ENCODE data around the gene KLK13.

KLK13 gene

GRCh38 chr19:51091895-51092873 lies 27.3 kb upstream of the KLK13 start:
- no peak for DNase-seq (ENCODE audit: low spot score)

DNA sequence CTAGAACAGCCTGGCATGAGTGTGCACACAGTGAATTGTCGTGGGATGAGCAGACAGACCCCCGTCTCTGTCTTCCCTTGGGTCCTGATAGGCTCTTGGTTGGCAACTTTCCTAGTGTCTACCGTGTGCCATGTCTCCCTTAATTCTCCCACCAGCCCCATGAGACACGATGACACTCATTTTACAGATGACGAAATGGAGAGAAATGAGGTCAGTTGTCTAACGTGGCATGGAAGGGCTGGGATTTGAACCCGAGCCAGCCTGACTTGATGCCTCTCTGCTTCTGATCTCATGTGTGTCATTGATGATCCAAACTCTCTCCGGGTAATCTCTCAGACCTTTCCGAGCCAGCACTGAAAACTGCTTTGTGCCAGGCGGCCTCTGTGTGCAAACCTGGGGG lies 26.2 kb upstream of the KLK13 start:
- peak; percentile 21 for DNase-seq (ENCODE audit: low spot score)

- no peak for DNase-seq (ENCODE audit: low spot score)
These were observed 25.6 kb upstream of the KLK13 start for GRCh38 chr19:51090471-51090870.

GRCh38 chr19:51089786-51090185 lies 24.9 kb upstream of the KLK13 start:
- no peak for DNase-seq (ENCODE audit: low spot score)

GRCh38 chr19:51086153-51086850 lies 21.4 kb upstream of the KLK13 start:
- no peak for DNase-seq (ENCODE audit: low spot score)

GRCh38 chr19:51084505-51084904 lies 19.6 kb upstream of the KLK13 start:
- no peak for DNase-seq (ENCODE audit: low spot score)

GRCh38 chr19:51083783-51084182 lies 18.9 kb upstream of the KLK13 start:
- no peak for DNase-seq (ENCODE audit: low spot score)

DNA sequence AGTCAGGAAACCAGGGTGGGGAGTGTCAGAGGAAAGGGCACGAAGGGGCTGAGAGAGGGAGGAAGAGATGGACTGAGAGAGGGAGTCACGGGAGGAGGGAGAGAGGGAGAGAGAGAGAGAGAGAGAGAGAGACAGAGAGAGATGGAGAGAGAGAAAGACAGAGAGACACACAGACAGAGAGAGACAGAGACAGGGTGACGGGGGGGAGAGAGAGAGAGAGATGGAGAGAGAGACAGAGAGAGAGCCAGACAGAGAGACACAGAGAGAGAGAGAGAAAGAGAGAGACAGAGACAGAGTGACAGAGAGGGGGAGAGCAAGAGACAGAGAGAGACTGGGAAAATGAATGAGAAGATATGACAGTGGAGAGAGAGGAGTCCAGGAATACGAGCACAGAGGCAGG lies 18.3 kb upstream of the KLK13 start:
- DNase-seq (ENCODE audit: low spot score): no peak

DNA sequence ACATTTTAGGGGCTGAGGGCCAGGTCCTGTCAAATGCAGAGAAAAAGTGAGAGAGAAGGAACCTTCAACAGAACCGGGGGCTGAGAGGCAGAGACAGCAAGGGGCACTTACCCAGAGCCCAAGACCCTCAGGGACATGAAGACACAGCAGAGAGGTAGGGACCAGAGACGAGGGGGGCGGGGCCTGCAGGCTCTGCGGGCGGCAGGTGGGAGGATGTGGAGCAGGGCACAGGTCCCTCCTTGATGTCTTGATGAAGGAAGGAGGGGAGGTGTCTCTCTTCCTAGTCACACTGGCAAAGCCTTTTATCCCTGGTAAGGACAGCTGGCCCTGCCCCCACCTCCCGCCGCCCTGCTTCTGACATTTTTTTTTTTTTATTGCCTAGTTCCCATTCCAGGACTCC lies 17.7 kb upstream of the KLK13 start, which contains the start of gene KLK14:
Gene KLK14, minus strand, starts transcription at position 277 of the 400 bp plus-strand sequence. Its CDS starts 273 bp downstream, at position 4.
- DNase-seq (ENCODE audit: low spot score): no peak

DNA sequence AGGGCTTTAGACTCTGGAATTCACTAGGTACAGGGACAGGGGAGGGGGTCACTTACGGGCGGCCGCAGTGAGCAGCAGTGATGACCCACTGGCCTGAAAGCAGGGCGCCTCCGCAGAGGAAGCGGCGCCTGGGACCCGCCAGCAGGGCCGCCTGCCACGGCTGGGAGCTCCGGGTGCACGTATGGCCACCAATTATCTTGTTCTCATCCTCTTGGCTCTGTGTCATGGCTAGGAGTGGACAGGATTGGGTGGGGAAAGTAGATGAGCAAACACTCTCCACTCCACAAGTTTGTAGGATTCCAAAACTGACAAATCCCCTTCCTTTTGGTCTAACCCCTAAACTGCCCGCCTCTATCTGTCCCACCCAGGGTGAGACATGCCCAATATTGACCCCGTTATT lies 16.6 kb upstream of the KLK13 start:
- DNase-seq (ENCODE audit: low spot score): no peak

DNA sequence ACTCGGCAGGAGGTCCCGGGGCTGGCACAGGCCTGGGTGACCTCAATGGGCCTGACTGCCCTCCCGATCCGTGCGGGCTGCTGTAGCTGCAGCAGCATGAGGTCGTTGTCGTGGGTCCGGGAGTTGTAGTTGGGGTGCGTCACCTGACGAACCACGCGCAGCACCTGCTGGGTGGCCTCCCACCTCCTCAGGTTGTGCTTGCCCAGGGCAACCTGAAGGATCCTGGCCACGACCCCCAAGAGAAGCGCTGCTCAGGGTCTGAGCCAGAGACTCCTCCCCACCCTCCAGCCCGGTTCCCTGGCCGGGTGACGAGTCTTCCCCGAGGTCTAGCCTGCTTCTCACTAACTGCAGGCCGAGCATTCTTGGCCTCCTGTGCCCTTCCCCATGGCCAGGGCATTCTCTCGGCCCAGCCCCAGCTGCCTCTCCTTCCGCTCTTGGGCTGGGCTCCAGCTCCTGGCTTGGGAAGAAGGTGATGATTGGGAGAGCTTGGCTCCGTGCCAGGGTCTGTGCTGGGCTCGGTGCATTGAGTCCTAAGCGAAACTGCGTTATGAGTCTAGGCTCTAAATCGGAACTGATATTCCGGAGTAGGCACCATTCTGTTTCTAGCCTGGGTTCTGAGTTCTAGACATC lies 14.7 kb upstream of the KLK13 start:
- DNase-seq (ENCODE audit: low spot score): no peak

- no peak for DNase-seq (ENCODE audit: low spot score)
These were observed 13.8 kb upstream of the KLK13 start for GRCh38 chr19:51078731-51079130.

DNA sequence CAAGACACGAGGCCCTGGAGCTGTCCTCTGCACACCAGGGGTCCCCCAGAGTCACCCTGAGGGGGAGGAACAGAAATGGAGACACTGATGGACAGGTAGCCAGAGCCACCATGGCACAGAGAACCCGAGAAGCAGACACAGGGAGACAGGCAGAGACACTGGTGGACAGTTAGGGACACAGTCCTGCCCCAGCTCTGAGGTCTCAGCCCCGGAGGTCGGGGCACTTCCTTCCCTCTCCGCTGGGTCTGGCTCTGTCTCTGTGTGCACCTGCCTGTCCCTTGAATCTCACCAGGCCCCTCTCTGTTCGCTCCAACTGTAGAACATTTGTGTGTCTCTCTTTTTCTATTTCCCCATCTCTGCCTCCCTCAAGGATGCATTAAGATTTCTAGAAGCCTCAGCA lies 13.2 kb upstream of the KLK13 start:
- no peak for DNase-seq (ENCODE audit: low spot score)

DNA sequence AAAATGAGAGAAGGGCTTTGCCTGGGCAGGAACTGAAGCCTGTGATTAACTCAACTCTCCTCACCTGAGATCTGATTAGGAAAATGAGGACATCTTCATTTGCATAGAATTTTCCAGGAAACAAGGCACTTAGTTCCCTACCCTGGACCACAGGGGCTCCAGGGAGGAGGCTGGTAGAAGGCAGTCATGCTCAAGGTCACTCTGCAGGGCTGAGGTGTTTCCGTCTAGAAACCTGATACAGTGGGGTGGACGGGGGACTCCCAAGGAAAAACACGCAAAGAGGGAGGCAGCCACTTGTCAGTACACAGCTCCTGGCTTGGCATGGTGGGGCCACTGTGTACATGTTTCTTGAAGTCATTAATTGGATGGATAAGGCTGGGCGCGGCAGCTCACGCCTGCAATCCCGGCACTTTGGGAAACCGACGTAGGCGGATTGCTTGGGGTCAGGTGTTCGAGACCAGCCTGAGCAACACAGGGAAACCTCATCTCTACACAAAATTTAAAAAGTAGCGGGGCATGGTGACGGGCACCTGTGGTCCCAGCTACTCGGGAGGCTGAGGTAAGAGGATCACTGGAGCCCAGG lies 11.8 kb upstream of the KLK13 start:
- no peak for DNase-seq (ENCODE audit: low spot score)

DNA sequence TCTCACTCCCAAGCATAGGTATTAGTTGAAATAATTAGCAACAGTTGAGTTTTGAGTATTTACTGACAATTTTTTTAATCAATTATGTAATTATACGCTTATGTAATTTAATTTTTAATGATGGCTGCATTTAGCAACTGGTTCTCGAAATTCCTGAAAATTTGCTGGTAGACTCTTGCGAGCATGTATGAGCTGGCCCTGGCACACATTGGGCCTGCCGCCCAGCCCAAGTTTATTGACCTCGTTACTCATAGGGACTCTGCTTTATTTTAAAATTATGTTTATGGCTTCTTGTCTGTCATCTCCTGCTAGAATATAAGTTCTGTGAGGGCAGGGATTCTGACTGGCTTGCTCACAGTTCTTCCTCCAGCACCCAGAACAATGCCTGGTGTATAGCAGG lies 11.1 kb upstream of the KLK13 start:
- no peak for DNase-seq (ENCODE audit: low spot score)

GRCh38 chr19:51071095-51071405 lies 6.2 kb upstream of the KLK13 start:
- DNase-seq (ENCODE audit: low spot score): no peak

- no peak for DNase-seq (ENCODE audit: low spot score)
These were observed 5.6 kb upstream of the KLK13 start for GRCh38 chr19:51070334-51071094.

DNA sequence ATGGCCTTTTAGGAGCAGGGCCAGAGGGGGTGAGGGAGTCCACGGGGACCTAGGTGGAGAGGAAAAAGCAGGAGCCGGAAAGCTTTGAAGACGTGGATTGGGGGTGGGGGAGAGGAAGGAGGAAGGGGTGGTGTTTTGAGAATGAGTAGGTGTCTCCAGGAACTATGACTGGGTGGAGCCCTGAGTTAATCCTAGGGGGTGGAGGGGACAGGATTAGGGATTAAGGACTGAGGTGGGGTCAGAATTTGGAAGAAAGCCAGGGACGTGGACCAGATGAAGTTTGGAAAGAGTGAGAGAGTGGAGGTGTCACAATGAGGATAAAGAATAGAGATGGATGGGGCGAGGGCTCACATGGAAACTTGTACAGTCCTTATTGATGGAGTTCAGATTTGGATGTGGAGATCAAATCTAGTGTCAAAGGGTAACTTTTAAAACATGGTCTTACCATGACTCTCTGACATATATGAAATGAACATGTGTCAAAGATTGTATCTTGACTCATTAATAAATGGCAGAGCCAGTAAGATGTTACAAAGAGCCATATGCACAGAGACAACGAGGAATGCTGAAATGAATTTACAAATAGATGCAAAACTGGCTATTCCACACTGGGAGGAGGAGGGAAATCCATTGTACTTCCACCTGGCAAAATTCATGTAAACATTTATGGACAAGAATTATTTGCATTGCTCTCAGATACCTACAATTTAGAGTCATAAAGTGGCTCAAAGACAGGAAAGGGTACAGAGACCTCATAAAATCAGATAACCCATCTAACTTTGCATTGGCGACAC lies 1.7 kb upstream of the KLK13 start:
- DNase-seq (ENCODE audit: low spot score): no peak

DNA sequence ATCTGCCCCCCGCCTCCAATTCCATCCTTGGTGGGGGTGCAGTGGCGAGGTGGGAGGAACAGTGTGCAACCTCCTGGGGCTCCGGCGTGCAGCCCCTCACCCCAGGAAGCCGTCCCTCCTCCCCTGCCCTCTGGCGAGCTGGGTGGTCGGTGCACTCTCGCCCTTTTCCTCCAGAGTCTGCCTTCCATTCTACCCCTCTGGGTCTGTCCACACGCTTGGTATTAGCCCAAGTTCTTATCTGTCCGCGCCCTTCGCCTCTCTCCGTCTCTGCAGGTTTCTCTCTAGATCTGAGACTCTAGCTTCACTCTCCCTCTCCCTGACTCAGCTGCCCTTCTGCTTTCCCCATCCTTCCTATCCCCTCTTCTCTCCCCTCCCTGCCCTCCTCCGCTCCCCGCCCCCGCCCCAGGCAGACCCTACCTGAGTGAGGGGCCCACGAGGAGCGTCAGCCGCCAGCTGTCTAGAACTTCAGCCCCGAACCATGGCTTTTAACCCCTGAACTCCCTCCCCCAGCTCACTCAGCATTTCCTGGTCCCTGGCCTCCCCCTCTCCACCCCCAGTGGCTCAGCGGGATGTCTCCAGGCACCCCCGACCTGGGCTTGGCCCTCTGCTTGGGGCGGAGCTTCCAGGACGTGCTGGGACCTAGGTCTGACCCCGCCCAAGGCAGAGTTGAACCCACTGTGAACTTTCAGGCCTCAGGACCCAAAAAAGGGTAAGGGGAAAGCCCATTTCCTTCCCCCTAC lies 499 bp upstream of the KLK13 start:
- no peak for DNase-seq (ENCODE audit: low spot score)

DNA sequence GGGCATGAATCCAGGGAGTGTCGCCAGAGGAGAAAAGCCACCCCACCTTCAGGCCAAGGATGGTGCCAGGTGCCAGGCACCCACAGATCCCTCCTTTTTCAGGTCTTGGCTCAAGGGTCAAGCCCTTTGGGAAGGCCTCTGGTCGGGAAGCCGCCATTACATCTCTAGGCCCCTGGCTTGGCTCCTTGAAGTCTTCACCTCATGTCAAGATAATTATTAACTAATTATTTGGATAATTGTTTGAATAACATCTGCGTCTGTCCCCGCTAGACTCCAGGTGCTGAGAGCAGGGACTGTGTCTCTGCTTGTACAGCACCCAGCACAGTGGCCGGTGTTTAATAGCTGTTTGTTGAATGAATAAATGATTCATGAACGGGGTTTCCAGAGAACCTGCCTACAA lies 1.2 kb downstream of the KLK13 start:
- DNase-seq (ENCODE audit: low spot score): no peak
